NCI-H1417 treated with DMSO at 0.1 percent for 48 hours (cell line): ENCODE results near the gene TNNT1.

Experiments
- DNase-seq: peaks from one replicate; lab custom pipeline; 2025; lab: John Stamatoyannopoulos, UW

The TNNT1 gene

GRCh38 chr19:55141696-55142095 is 7.3 kb downstream of the TNNT1 start:
- DNase-seq, result no peak

GRCh38 chr19:55137915-55138314 is 11.1 kb downstream of the TNNT1 start:
- DNase-seq, result no peak

GRCh38 chr19:55136399-55137102 is 12.5 kb downstream of the TNNT1 start:
- DNase-seq, result no peak

GRCh38 chr19:55134736-55135135 is 14.3 kb downstream of the TNNT1 start:
- no peak for DNase-seq

- no peak for DNase-seq
Observed at GRCh38 chr19:55133639-55134444, 15.2 kb downstream of the TNNT1 start.

- DNase-seq, result no peak
Observed at GRCh38 chr19:55132453-55133129, 16.4 kb downstream of the TNNT1 start.

GRCh38 chr19:55131421-55131820 is 17.6 kb downstream of the TNNT1 start:
- no peak for DNase-seq

GRCh38 chr19:55119053-55119452 is 30.0 kb downstream of the TNNT1 start:
- no peak for DNase-seq

- DNase-seq, result no peak
Observed at GRCh38 chr19:55118401-55118991, 30.5 kb downstream of the TNNT1 start.

- DNase-seq, result peak; percentile 86
Observed at GRCh38 chr19:55117663-55118391, 31.2 kb downstream of the TNNT1 start.

- no peak for DNase-seq
Observed at GRCh38 chr19:55116859-55117662, 31.9 kb downstream of the TNNT1 start, which contains the start of gene PPP1R12C. Gene PPP1R12C, minus strand, starts transcription at chr19:55117637. Its CDS starts 94 bp downstream, at chr19:55117543.

GRCh38 chr19:55116232-55116858 is 32.7 kb downstream of the TNNT1 start:
- DNase-seq, result no peak

- no peak for DNase-seq
Observed at GRCh38 chr19:55115446-55116065, 33.5 kb downstream of the TNNT1 start.

GRCh38 chr19:55114566-55115145 is 34.4 kb downstream of the TNNT1 start:
- DNase-seq, result no peak

GRCh38 chr19:55113570-55114039 is 35.4 kb downstream of the TNNT1 start:
- no peak for DNase-seq

- DNase-seq, result no peak
Observed at GRCh38 chr19:55112777-55113569, 36.0 kb downstream of the TNNT1 start.

GRCh38 chr19:55112246-55112776 is 36.7 kb downstream of the TNNT1 start:
- no peak for DNase-seq

GRCh38 chr19:55111238-55111831 is 37.7 kb downstream of the TNNT1 start:
- DNase-seq, result no peak
